ENCODE results near the gene MGLL.

The MGLL gene

GRCh38 chr3:127764301-127764700, 58.0 kb downstream of the MGLL start:
- POLR2A ChIA-PET (ENCODE audit: low non-redundant PET): no interaction called here
- TF ChIP-seq, protein P1, sequence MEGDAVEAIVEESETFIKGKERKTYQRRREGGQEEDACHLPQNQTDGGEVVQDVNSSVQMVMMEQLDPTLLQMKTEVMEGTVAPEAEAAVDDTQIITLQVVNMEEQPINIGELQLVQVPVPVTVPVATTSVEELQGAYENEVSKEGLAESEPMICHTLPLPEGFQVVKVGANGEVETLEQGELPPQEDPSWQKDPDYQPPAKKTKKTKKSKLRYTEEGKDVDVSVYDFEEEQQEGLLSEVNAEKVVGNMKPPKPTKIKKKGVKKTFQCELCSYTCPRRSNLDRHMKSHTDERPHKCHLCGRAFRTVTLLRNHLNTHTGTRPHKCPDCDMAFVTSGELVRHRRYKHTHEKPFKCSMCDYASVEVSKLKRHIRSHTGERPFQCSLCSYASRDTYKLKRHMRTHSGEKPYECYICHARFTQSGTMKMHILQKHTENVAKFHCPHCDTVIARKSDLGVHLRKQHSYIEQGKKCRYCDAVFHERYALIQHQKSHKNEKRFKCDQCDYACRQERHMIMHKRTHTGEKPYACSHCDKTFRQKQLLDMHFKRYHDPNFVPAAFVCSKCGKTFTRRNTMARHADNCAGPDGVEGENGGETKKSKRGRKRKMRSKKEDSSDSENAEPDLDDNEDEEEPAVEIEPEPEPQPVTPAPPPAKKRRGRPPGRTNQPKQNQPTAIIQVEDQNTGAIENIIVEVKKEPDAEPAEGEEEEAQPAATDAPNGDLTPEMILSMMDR (conservative IDR thresholded peaks at IDR 0.05; ENCODE audit: low read depth): no peak
- DNase-seq (ENCODE audit: low spot score): no peak
- CTCF ChIA-PET: no interaction called here
- no peak overlapping the region for H3K27ac ChIP-seq

DNA sequence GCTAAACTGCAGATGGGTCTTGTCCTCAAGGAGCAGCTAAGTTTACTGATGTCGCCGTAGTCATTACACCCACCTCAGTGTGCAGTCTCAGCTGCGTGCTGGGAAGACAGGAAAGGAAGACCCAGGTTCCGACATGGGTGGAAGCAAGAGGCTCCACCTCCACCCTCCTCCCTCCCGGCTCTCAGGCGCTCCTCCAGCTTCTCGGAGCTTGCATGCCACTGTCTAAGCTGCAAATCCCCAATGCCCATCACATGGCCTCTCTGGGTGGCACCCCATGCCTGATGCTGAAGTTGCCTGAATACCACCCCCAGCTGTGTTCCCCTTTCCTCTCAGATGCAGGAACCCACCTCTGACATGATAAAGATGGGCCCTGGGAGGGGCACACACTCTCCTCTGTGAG, 58.5 kb downstream of the MGLL start:
- no peak for DNase-seq (ENCODE audit: low spot score)
- H3K27ac ChIP-seq: no peak overlapping the region
- TF ChIP-seq, protein P1 (conservative IDR thresholded peaks at IDR 0.05; ENCODE audit: low read depth): no peak
- CTCF ChIA-PET: no interaction called here
- POLR2A ChIA-PET (ENCODE audit: low non-redundant PET): no interaction called here

GRCh38 chr3:127763337-127763736, 59.0 kb downstream of the MGLL start:
- POLR2A ChIA-PET (ENCODE audit: low non-redundant PET): no interaction called here
- no peak overlapping the region for H3K27ac ChIP-seq
- no peak for DNase-seq (ENCODE audit: low spot score)
- TF ChIP-seq, protein P1 (conservative IDR thresholded peaks at IDR 0.05; ENCODE audit: low read depth): no peak
- CTCF ChIA-PET: no interaction called here

DNA sequence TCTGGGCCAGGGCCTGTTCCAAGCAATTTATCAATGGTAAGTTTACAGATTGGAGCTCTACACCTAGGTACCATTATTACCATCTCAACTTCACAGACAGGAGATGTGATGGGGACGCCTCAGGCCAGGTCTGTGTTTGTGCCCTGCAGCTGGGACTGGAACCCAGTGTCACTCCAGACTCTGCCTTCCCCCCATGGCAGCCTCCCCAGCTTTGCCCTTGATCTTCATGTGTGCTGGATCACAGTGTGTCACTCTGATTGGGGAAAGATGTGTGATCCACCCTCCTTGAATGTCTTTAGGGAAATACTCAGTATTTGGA, 59.6 kb downstream of the MGLL start:
- TF ChIP-seq, protein P1 (conservative IDR thresholded peaks at IDR 0.05; ENCODE audit: low read depth): no peak
- CTCF ChIA-PET: no interaction called here
- POLR2A ChIA-PET (ENCODE audit: low non-redundant PET): no interaction called here
- no peak for DNase-seq (ENCODE audit: low spot score)
- no peak overlapping the region for H3K27ac ChIP-seq

- CTCF ChIA-PET: interaction anchor here (0.6 kb wide), 1 partner anchor 864 kb away, joined by 3 read pairs; no protein-coding TSS in a partner anchor
- DNase-seq (ENCODE audit: low spot score): no peak
Measured at GRCh38 chr3:127762077-127762786, 60.1 kb downstream of the MGLL start.

GRCh38 chr3:127761441-127761801, 60.9 kb downstream of the MGLL start:
- TF ChIP-seq, protein P1 (conservative IDR thresholded peaks at IDR 0.05; ENCODE audit: low read depth): no peak
- ChIA-PET CTCF (no interaction called here), POLR2A (ENCODE audit: low non-redundant PET) (no interaction called here)
- no peak for DNase-seq (ENCODE audit: low spot score)
- no peak overlapping the region for H3K27ac ChIP-seq

More at GRCh38 chr3:127762077-127762786, 60.1 kb downstream of the MGLL start:
- POLR2A ChIA-PET (ENCODE audit: low non-redundant PET): no interaction called here
- TF ChIP-seq, protein P1 (conservative IDR thresholded peaks at IDR 0.05; ENCODE audit: low read depth): no peak
- no peak overlapping the region for H3K27ac ChIP-seq

Measured in RWPE1 (cell line).